Measurements from ENCODE around the gene TSPAN31. TPM values are rescaled to one million over a fixed set of nuclear protein-coding genes. Genes with fewer than 3 reads are reported as not detected.

TSPAN31 gene
- total RNA-seq, 2 experiments from 2014 or later, result 21.8 to 23.0 TPM

GRCh38 chr12:57724936-57725740 is 19.7 kb upstream of the TSPAN31 start:
- no peak for DNase-seq
- peaks cover 61% of the 10 kb centered on the region for H3K36me3 Mint-ChIP-seq (ENCODE audit: low read depth)
- peak overlapping the region; percentile 22 for H3K27ac Mint-ChIP-seq
- no peak overlapping the region for H3K4me3 Mint-ChIP-seq
- H3K27me3 Mint-ChIP-seq, result no peaks in the 10 kb centered on the region
- H3K4me1 Mint-ChIP-seq, result peaks cover 2% of the 10 kb centered on the region
- ChIA-PET CTCF (interaction anchor here (0.7 to 1.9 kb wide), 4 partner anchors 16 to 178 kb away, joined by 3 to 10 read pairs (median 4); no protein-coding TSS in a partner anchor), POLR2A (interaction anchor here (1.0 to 1.1 kb wide), 2 partner anchors 16 to 20 kb away, joined by 3 to 5 read pairs; partner anchors contain the start of gene TSPAN31)
- H3K9me3 Mint-ChIP-seq, result no peaks in the 10 kb centered on the region

DNA sequence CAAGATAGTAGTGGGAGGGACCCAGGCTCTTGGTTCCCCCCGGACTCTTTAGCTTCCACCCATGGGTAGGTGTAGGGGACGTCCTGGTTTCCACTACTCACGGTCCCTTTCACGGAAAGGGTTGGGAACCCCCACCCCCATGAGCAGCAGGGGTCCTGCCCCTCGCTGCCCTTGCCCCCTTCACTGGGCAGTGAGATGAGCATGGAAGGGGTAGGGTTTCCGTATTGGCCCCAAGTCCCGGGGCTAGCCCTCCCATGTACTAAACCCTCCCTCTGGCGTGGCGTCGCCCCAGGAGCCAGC is 19.0 kb upstream of the TSPAN31 start:
- H3K4me3 Mint-ChIP-seq, result no peak overlapping the region
- no peak for DNase-seq
- no peaks in the 10 kb centered on the region for H3K9me3 Mint-ChIP-seq
- ChIA-PET POLR2A (interaction anchor here (1.0 to 1.1 kb wide), 2 partner anchors 16 to 19 kb away, joined by 3 read pairs; partner anchors contain the start of gene TSPAN31), CTCF (interaction anchor here (0.9 to 1.9 kb wide), 3 partner anchors 16 to 177 kb away, joined by 3 to 10 read pairs (median 4); no protein-coding TSS in a partner anchor)
- peaks cover 61% of the 10 kb centered on the region for H3K36me3 Mint-ChIP-seq (ENCODE audit: low read depth)
- no peak overlapping the region for H3K27ac Mint-ChIP-seq
- H3K27me3 Mint-ChIP-seq, result no peaks in the 10 kb centered on the region
- peaks cover 2% of the 10 kb centered on the region for H3K4me1 Mint-ChIP-seq

GRCh38 chr12:57726151-57726883 is 18.5 kb upstream of the TSPAN31 start:
- no peak overlapping the region for H3K27ac Mint-ChIP-seq
- H3K4me3 Mint-ChIP-seq, result no peak overlapping the region
- H3K4me1 Mint-ChIP-seq, result peaks cover 2% of the 10 kb centered on the region
- ChIA-PET CTCF (interaction anchor here (0.9 to 1.9 kb wide), 3 partner anchors 15 to 177 kb away, joined by 3 to 10 read pairs (median 4); no protein-coding TSS in a partner anchor), POLR2A (interaction anchor here (1.0 to 1.1 kb wide), 2 partner anchors 15 to 19 kb away, joined by 3 read pairs; partner anchors contain the start of gene TSPAN31)
- H3K9me3 Mint-ChIP-seq, result no peaks in the 10 kb centered on the region
- DNase-seq, result no peak
- H3K27me3 Mint-ChIP-seq, result no peaks in the 10 kb centered on the region
- peaks cover 63% of the 10 kb centered on the region for H3K36me3 Mint-ChIP-seq (ENCODE audit: low read depth)

GRCh38 chr12:57726884-57727757 is 17.7 kb upstream of the TSPAN31 start:
- H3K9me3 Mint-ChIP-seq, result no peaks in the 10 kb centered on the region
- POLR2A ChIA-PET, result interaction anchor here (1.0 kb wide), 1 partner anchor 18 kb away, joined by 3 read pairs; the partner anchor contains the start of gene TSPAN31
- H3K36me3 Mint-ChIP-seq (ENCODE audit: low read depth), result peaks cover 65% of the 10 kb centered on the region
- H3K4me1 Mint-ChIP-seq, result peaks cover 2% of the 10 kb centered on the region
- no peak overlapping the region for H3K27ac Mint-ChIP-seq
- no peak overlapping the region for H3K4me3 Mint-ChIP-seq
- CTCF ChIA-PET, result interaction anchor here (1.9 kb wide), 1 partner anchor 14 kb away, joined by 10 read pairs; no protein-coding TSS in a partner anchor
- H3K27me3 Mint-ChIP-seq, result no peaks in the 10 kb centered on the region
- DNase-seq, result peak; percentile 16

DNA sequence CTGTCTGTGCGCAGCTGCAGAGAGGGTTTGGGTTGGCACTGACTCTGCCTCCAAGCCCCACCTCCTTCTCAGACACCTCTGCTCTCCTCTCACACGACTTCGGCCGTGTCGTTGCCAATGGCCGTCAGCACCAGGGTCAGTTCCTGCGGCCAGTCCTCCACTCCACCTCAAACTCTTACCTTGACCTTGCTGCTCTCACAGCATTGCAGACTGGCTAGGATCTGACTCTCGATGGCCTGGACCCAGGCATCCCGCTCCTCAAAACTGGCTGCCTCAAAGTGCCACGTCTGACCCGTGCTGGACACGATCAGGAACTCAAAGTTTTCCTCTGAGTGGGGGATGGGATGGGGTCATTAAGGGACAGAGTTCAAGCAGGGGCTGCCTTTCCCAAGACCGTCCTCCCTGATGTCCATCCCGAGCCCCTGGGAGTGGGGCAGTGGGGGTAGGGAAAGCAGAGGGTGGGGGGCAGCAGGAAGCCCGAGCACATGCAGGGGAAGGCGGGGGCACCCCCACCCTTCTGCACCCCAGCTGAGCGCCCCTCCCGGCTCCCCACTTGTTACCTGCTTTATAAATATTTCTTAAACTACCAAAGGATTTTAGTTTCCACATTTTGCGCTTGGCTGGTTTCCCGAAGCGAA is 17.0 kb upstream of the TSPAN31 start:
- Mint-ChIP-seq H3K4me1 (peaks cover 2% of the 10 kb centered on the region), H3K27ac (no peak overlapping the region), H3K27me3 (no peaks in the 10 kb centered on the region), H3K36me3 (ENCODE audit: low read depth) (peaks cover 72% of the 10 kb centered on the region), H3K4me3 (no peak overlapping the region), H3K9me3 (no peaks in the 10 kb centered on the region)
- ChIA-PET POLR2A (interaction anchor here (5.2 kb wide), 1 partner anchor 13 kb away, joined by 25 read pairs; no protein-coding TSS in a partner anchor), CTCF (no interaction called here)
- peak; percentile 15 for DNase-seq

DNA sequence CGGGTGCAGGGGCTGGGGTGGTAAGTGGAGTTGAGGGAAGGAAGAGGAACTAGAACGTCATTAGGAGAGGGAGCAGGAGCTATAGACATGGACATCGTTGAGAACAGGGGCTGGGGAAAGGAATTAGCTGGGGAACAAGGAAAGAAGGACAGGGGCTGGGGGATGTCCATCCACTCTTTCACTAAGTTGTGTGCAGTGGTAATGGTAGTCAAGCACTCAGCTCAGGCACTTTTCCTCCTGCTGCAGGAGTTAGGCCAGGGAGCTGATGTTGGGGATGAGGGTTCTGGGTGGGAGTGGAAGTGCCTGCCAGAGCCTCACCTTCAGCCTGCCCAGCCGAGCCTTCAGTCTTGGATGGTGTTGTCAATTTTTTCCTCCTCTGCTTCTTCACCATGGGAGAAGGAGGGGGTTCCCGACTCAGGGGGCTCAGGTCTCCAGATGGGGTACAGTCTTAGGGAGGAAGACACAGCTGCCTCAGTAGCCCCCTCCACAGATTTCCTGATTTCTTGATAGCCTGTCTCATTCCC is 15.5 kb upstream of the TSPAN31 start:
- Mint-ChIP-seq H3K4me3 (no peak overlapping the region), H3K36me3 (ENCODE audit: low read depth) (peaks cover 82% of the 10 kb centered on the region), H3K9me3 (no peaks in the 10 kb centered on the region), H3K27ac (no peak overlapping the region), H3K4me1 (peaks cover 2% of the 10 kb centered on the region), H3K27me3 (no peaks in the 10 kb centered on the region)
- DNase-seq, result no peak
- ChIA-PET POLR2A (interaction anchor here (0.9 to 5.2 kb wide), 4 partner anchors 8 to 129 kb away, joined by 3 to 25 read pairs (median 4); partner anchors contain the start of gene TSPAN31), CTCF (interaction anchor here (0.9 kb wide), 1 partner anchor 12 kb away, joined by 4 read pairs; no protein-coding TSS in a partner anchor)

- Mint-ChIP-seq H3K27ac (no peak overlapping the region), H3K4me1 (peaks cover 3% of the 10 kb centered on the region), H3K9me3 (no peaks in the 10 kb centered on the region), H3K27me3 (no peaks in the 10 kb centered on the region), H3K36me3 (ENCODE audit: low read depth) (peaks cover 84% of the 10 kb centered on the region), H3K4me3 (no peak overlapping the region)
- ChIA-PET CTCF (no interaction called here), POLR2A (interaction anchor here (1.5 to 5.2 kb wide), 4 partner anchors 7 to 14 kb away, joined by 4 to 25 read pairs (median 8); partner anchors contain the start of gene TSPAN31)
- no peak for DNase-seq
Measured at GRCh38 chr12:57730336-57731067, 14.3 kb upstream of the TSPAN31 start.

GRCh38 chr12:57731411-57732080 is 13.3 kb upstream of the TSPAN31 start:
- H3K27me3 Mint-ChIP-seq, result no peaks in the 10 kb centered on the region

DNA sequence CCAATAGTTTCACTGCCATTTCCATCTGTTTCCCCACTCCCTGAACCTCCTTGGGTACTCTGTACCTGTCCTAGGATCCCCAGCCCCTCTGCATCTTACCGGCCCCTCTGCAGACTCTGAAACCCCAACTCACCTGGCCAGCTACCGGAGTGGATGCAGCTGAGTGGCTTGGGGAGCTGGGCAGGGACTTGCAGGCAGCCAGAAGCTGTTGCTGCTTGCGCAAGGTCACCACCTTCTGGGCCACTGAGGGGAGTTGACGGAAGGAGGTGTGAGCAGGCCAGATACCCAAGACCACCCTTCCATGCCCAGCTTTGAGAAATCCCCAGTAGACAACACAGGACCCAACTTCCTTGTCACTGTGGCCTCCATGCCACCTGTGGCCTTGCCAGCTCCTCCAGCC is 12.6 kb upstream of the TSPAN31 start:
- CTCF ChIA-PET, result no interaction called here
- no peak overlapping the region for H3K4me3 Mint-ChIP-seq
- H3K27ac Mint-ChIP-seq, result no peak overlapping the region
- no peaks in the 10 kb centered on the region for H3K27me3 Mint-ChIP-seq
- H3K9me3 Mint-ChIP-seq, result no peaks in the 10 kb centered on the region
- H3K4me1 Mint-ChIP-seq, result peaks cover 10% of the 10 kb centered on the region
- POLR2A ChIA-PET, result interaction anchor here (1.2 to 5.2 kb wide), 3 partner anchors 9 to 11 kb away, joined by 4 to 25 read pairs (median 11); no protein-coding TSS in a partner anchor
- no peak for DNase-seq
- peaks cover 84% of the 10 kb centered on the region for H3K36me3 Mint-ChIP-seq (ENCODE audit: low read depth)

More at GRCh38 chr12:57731411-57732080, 13.3 kb upstream of the TSPAN31 start:
- ChIA-PET POLR2A (interaction anchor here (0.7 to 5.2 kb wide), 3 partner anchors 8 to 37 kb away, joined by 3 to 25 read pairs (median 11); partner anchors contain the start of gene OS9), CTCF (no interaction called here)
- H3K4me1 Mint-ChIP-seq, result peaks cover 6% of the 10 kb centered on the region
- no peak overlapping the region for H3K27ac Mint-ChIP-seq
- no peaks in the 10 kb centered on the region for H3K9me3 Mint-ChIP-seq
- peaks cover 84% of the 10 kb centered on the region for H3K36me3 Mint-ChIP-seq (ENCODE audit: low read depth)
- H3K4me3 Mint-ChIP-seq, result no peak overlapping the region
- DNase-seq, result no peak

DNA sequence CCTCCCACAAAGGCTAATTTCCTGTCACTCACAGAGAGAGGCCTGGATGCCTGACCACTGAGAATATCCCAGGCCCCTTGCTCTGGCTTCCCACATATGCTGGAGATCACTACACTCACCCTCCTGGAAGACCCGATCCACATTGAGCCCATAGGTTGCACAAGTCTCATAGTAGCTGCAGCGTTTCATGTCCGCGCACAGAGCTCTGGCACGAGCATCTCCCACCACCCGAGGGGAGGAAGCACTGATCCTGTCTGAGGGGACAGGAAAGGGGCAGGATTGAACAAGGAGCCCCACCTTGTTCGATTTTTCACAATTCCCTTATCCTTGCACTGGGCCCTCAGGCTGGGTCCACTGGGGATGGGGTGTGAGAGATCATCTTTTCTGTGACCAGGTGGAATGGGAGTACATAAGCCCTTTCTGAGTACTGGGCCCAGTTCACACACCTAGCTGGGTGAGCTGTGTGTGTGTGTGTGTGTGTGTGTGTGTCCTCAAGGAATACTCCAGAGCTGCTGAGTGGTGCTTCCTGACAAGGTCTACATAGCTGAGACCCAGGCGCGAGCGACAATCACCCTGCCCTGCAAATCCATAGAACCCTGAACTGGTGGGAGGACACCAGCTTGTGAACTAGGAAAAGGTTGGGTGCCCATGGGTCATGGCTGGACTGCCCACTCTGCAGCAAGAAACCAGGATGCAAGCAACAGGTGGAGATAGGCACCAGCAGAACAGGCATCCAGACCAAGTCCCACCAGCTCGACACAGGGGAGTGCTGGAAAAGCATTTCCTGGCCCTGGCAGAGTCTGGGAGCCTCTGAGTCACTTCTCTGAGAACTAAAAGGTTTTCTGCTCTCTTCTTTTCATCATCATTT is 11.9 kb upstream of the TSPAN31 start:
- Mint-ChIP-seq H3K4me1 (peaks cover 10% of the 10 kb centered on the region), H3K36me3 (ENCODE audit: low read depth) (peaks cover 78% of the 10 kb centered on the region), H3K9me3 (no peaks in the 10 kb centered on the region), H3K4me3 (no peak overlapping the region), H3K27ac (peak overlapping the region; percentile 23), H3K27me3 (no peaks in the 10 kb centered on the region)
- ChIA-PET POLR2A (interaction anchor here (1.2 to 5.2 kb wide), 3 partner anchors 8 to 12 kb away, joined by 4 to 25 read pairs (median 11); no protein-coding TSS in a partner anchor), CTCF (no interaction called here)
- DNase-seq, result no peak
